HepG2 (cell line): ENCODE measurements around the gene ACSL3. TPM values are rescaled to one million over a fixed set of nuclear protein-coding genes. Genes with fewer than 3 reads are reported as not detected.

Source experiments
- ATAC-seq: fragments of 200-7000 bp; cut with Tn5 transposase; 3 replicates; pipeline ENCODE4 v1.9.1; 2020; ENCODE audit warnings: mild to moderate bottlenecking, moderate library complexity
- BruUV-seq: library from RNA; stranded (reverse); fragments of 400-500 nt; replicated peaks from 2 replicates; lab custom pipeline; 2021; lab: Mats Ljungman, UMichigan
- CTCF ChIA-PET: fragments of 300-600 bp; formaldehyde crosslinking; extraction: SDS; loops from one replicate; lab custom pipeline; 2021; ENCODE audit warnings: low total read pairs, inconsistent platforms, low intra/inter-chr PET ratio; lab: Yijun Ruan, JAX
- POLR2A ChIA-PET: fragments of 350-600 bp; sonication (Branson Sonifier 250); formaldehyde crosslinking; loops from one replicate; lab custom pipeline; 2020; ENCODE audit warnings: antibody characterized with exemption, inconsistent platforms; lab: Yijun Ruan, JAX
- DNase-seq: peaks from one replicate; pipeline ENCODE4 v3.0.0-alpha.2; 2015; ENCODE audit warnings: low spot score
- FAIRE-seq: peaks from 3 replicates; lab custom pipeline; 2011; peaks lifted over from hg19 to GRCh38; lab: Jason Lieb, UNC
- H2AFZ ChIP-seq: one replicate; pipeline ENCODE4 v1.6.1; 2011; ENCODE audit warnings: low read length, inconsistent platforms
- H3K27ac ChIP-seq: fragments of 300-600 bp; 3 replicates; pipeline ENCODE4 v1.8.0; 2011; ENCODE audit warnings: mixed run types, mild to moderate bottlenecking, mixed read lengths, low read length, inconsistent platforms; ENCODE audit not compliant: insufficient read depth; ENCODE audit errors: extremely low read length
- H3K27me3 ChIP-seq, 2 experiments: fragments of 200-600 bp in 1 of 2; 2 replicates in 1 of 2; 3 replicates in 1 of 2; pipeline versions ENCODE4 v1.6.0 to v1.8.0; 2011; ENCODE audit warnings: low read length in 2 of 2, mild to moderate bottlenecking in 2 of 2, moderate library complexity in 2 of 2, inconsistent platforms in 1 of 2; ENCODE audit not compliant: insufficient read depth in 2 of 2, control insufficient read depth in 1 of 2
- H3K36me3 ChIP-seq, 2 experiments: fragments of 200-600 bp in 1 of 2; replicated peaks in 1 of 2; 2 replicates in 1 of 2; 3 replicates in 1 of 2; pipeline versions ENCODE4 v1.5.1 to v1.8.0; 2011; ENCODE audit warnings: low read length in 2 of 2, inconsistent platforms in 1 of 2; ENCODE audit not compliant: insufficient read depth in 2 of 2, control insufficient read depth in 1 of 2
- H3K4me1 ChIP-seq: 2 replicates; pipeline ENCODE4 v1.5.1; 2012; ENCODE audit warnings: low read length, inconsistent platforms; ENCODE audit not compliant: insufficient read depth
- H3K4me2 ChIP-seq: 2 replicates; pipeline ENCODE4 v1.6.0; 2011; ENCODE audit warnings: low read depth, low read length, inconsistent platforms
- H3K4me3 ChIP-seq, 3 experiments: fragments of 200-600 bp in 1 of 3; sonication (generic), shearing (Covaris generic) in 1 of 3; replicated peaks in 1 of 3; 2 replicates each; pipeline ENCODE4 v1.5.1; 2011 to 2016; ENCODE audit warnings: low read length in 3 of 3, inconsistent platforms in 2 of 3, low read depth in 2 of 3, mild to moderate bottlenecking in 2 of 3, control low read depth in 1 of 3, mixed read lengths in 1 of 3; ENCODE audit not compliant: insufficient read depth in 1 of 3
- H3K79me2 ChIP-seq: one replicate; pipeline ENCODE4 v1.6.1; 2011; ENCODE audit warnings: low read length, inconsistent platforms; ENCODE audit not compliant: insufficient read depth
- H3K9ac ChIP-seq: 2 replicates; pipeline ENCODE4 v1.6.0; 2011; ENCODE audit warnings: mild to moderate bottlenecking, low read depth, low read length, inconsistent platforms; ENCODE audit not compliant: insufficient read depth
- H3K9me3 ChIP-seq: 2 replicates; pipeline ENCODE4 v1.5.1; 2012; ENCODE audit warnings: mild to moderate bottlenecking, low read length
- H4K20me1 ChIP-seq: 2 replicates; pipeline ENCODE4 v1.6.0; 2011; ENCODE audit warnings: inconsistent platforms, mild to moderate bottlenecking, low read length, moderate library complexity; ENCODE audit not compliant: insufficient read depth
- ARNTL ChIP-seq: sonication (generic); formaldehyde crosslinking; IDR thresholded peaks from 2 replicates; pipeline ENCODE4 v1.4.0; 2020; ENCODE audit warnings: mild to moderate bottlenecking, missing genetic modification reagents
- ATRX ChIP-seq: sonication (generic); formaldehyde crosslinking; IDR thresholded peaks from 2 replicates; pipeline ENCODE4 v1.4.0; 2020; ENCODE audit warnings: missing genetic modification reagents, borderline replicate concordance
- GATAD1 ChIP-seq: IDR thresholded peaks from 2 replicates; pipeline ENCODE4 v1.6.1; 2016; ENCODE audit warnings: missing genetic modification reagents, missing compliant biosample characterization
- KDM1A ChIP-seq: IDR thresholded peaks from 2 replicates; pipeline ENCODE4 v1.6.1; 2016; ENCODE audit warnings: missing compliant biosample characterization
- MIXL1 ChIP-seq: IDR thresholded peaks from 2 replicates; pipeline ENCODE4 v1.6.1; 2016
- NCOA5 ChIP-seq: sonication (generic); formaldehyde crosslinking; IDR thresholded peaks from 2 replicates; pipeline ENCODE4 v1.4.0; 2020; ENCODE audit warnings: missing genetic modification reagents
- NFE2L1 ChIP-seq: sonication (generic); formaldehyde crosslinking; IDR thresholded peaks from 2 replicates; pipeline ENCODE4 v1.4.0; 2020; ENCODE audit warnings: missing genetic modification reagents, mild to moderate bottlenecking, borderline replicate concordance
- ZNF432 ChIP-seq: sonication (generic); formaldehyde crosslinking; IDR thresholded peaks from 2 replicates; pipeline ENCODE4 v1.5.0; 2020; ENCODE audit warnings: missing genetic modification reagents, mild to moderate bottlenecking, borderline replicate concordance
- ZNF543 ChIP-seq: sonication (generic); formaldehyde crosslinking; IDR thresholded peaks from 2 replicates; pipeline ENCODE4 v1.4.0; 2020; ENCODE audit warnings: mild to moderate bottlenecking, missing genetic modification reagents
- ZNF616 ChIP-seq: sonication (generic); formaldehyde crosslinking; IDR thresholded peaks from 2 replicates; pipeline ENCODE4 v1.5.0; 2020; ENCODE audit warnings: low read depth, mild to moderate bottlenecking, missing genetic modification reagents
- ZNF775 ChIP-seq: sonication (generic); formaldehyde crosslinking; IDR thresholded peaks from 2 replicates; pipeline ENCODE4 v1.4.0; 2020; ENCODE audit warnings: missing genetic modification reagents, mild to moderate bottlenecking, moderate library complexity, borderline replicate concordance
- WGBS: methylation state at CpG from one replicate; pipeline ENCODE4 v1.1.6; 2017; ENCODE audit warnings: low lambda C conversion rate; 5-methylcytosine and 5-hydroxymethylcytosine counted together
- in situ Hi-C: cut with HindIII; loops from 2 replicates; pipeline ENCODE4 v1.10.0; 2017; ENCODE audit warnings: low pct_unique_long_range_greater_than_20kb; ENCODE audit not compliant: extremely low pct_ligation_motif_present
- intact Hi-C: fragments of 100-400 bp; cut with micrococcal nuclease; formaldehyde crosslinking; loops from one replicate; pipeline ENCODE4 v1.10.0; 2022; ENCODE audit not compliant: unreplicated experiment
- polyA plus RNA-seq, 8 experiments: library from polyadenylated mRNA; depleted of rRNA in 3 of 8; stranded (reverse) in 7 of 8; unstranded in 1 of 8; fragments of >200 nt; fragmentation: Illumina TruSeq in 4 of 8; extraction: Trizol in 4 of 8; gene quantifications; 2 replicates each; pipeline versions ENCODE4 v1.2.1 to v1.2.3, GENCODE V29; 2011 to 2016; ENCODE audit warnings: low read depth in 4 of 8, missing spikeins in 1 of 8, mixed read lengths in 1 of 8; ENCODE audit not compliant: insufficient read depth in 1 of 8
- total RNA-seq, 5 experiments: library from RNA; depleted of rRNA; stranded (reverse); fragments of >200 nt; fragmentation: Illumina TruSeq; extraction: Trizol; gene quantifications; 2 replicates each; pipeline ENCODE4 v1.2.3, GENCODE V29; 2016; ENCODE audit warnings: low read depth in 1 of 5
- TF ChIP-seq, protein P1 (sequence below): sonication (generic); formaldehyde crosslinking; IDR thresholded peaks from 2 replicates; pipeline ENCODE4 v1.8.1; 2022; ENCODE audit warnings: mild to moderate bottlenecking, missing genetic modification reagents
- TF ChIP-seq, protein P2 (sequence below): sonication (generic); formaldehyde crosslinking; IDR thresholded peaks from 2 replicates; pipeline ENCODE4 v1.5.0; 2020; ENCODE audit warnings: missing genetic modification reagents, mild to moderate bottlenecking, borderline replicate concordance
- TF ChIP-seq, protein P3 (sequence below): sonication (generic); formaldehyde crosslinking; IDR thresholded peaks from 2 replicates; pipeline ENCODE4 v1.5.0; 2020; ENCODE audit warnings: missing genetic modification reagents
- TF ChIP-seq, protein P4 (sequence below): sonication (generic); formaldehyde crosslinking; IDR thresholded peaks from one replicate; pipeline ENCODE4 v1.5.1; 2020; ENCODE audit warnings: mild to moderate bottlenecking, missing genetic modification reagents; ENCODE audit errors: not compliant biosample characterization

Gene ACSL3
- total and polyA plus RNA-seq, 2 of the 13 experiments (the other 11 are each of a cell fraction or from before 2014, with no cell fraction given): 305 to 365 TPM

DNA sequence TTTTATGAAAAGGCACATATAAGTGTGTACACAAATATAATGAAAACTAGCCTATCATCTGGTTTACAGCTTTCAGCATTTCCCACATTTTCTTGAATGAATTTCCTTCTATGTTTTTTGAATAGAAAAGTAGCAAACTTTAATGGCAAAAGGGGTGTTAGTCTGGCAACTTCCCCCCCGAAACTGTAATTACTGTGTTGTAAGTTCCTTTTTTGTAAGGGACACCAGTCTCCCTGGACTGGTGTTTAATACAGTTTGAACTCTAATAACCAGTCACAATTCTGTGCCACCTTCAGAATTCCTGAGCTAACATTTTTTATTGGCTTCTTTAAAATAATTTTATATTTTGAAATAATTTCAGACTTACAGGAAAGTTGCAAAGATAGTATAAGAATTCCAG lies 94.2 kb downstream of the ACSL3 start:
- no TSS peak for BruUV-seq
- Histone ChIP-seq H2AFZ (no peak overlapping the region), H4K20me1 (no peaks in the 10 kb centered on the region), H3K27ac (no peak overlapping the region), H3K79me2 (no peaks in the 10 kb centered on the region), H3K9me3 (no peaks in the 10 kb centered on the region), H3K9ac (no peak overlapping the region), H3K4me2 (no peak overlapping the region), H3K4me3 (no peak overlapping the region), H3K36me3 (no peaks in the 10 kb centered on the region), H3K4me1 (peaks cover 11% of the 10 kb centered on the region; the same call in 1 of the 2 replicates), H3K27me3 (no peaks in the 10 kb centered on the region)
- DNase-seq: no peak
- ChIA-PET CTCF (interaction anchor here (1.5 kb wide), 1 partner anchor 264 kb away, joined by 3 read pairs; no protein-coding TSS in a partner anchor), POLR2A (no interaction called here)
- WGBS: 29% methylated on average over 1 of the region's 1 CpG
- no peak for FAIRE-seq
- in situ Hi-C loops (loop anchor here (25.0 kb wide), 1 partner anchor 832 kb away; no protein-coding TSS in a partner anchor), intact Hi-C loops (no loop called here)
- ATAC-seq: no peak
- TF ChIP-seq, protein P1, sequence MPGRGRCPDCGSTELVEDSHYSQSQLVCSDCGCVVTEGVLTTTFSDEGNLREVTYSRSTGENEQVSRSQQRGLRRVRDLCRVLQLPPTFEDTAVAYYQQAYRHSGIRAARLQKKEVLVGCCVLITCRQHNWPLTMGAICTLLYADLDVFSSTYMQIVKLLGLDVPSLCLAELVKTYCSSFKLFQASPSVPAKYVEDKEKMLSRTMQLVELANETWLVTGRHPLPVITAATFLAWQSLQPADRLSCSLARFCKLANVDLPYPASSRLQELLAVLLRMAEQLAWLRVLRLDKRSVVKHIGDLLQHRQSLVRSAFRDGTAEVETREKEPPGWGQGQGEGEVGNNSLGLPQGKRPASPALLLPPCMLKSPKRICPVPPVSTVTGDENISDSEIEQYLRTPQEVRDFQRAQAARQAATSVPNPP (CRISPR knock-in tag): no peak
- TF ChIP-seq, protein P2, sequence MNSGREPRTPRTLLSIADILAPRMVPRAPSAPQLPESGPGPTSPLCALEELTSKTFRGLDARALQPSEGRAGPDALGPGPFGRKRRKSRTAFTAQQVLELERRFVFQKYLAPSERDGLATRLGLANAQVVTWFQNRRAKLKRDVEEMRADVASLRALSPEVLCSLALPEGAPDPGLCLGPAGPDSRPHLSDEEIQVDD (CRISPR knock-in tag): no peak
- TF ChIP-seq MIXL1 (CRISPR knock-in tag) (no peak), KDM1A (CRISPR knock-in tag) (no peak), ATRX (CRISPR knock-in tag) (no peak), ZNF775 (CRISPR knock-in tag) (no peak), ZNF616 (CRISPR knock-in tag) (no peak), ARNTL (CRISPR knock-in tag) (no peak), ZNF432 (no peak), NFE2L1 (CRISPR knock-in tag) (no peak), GATAD1 (CRISPR knock-in tag) (no peak), NCOA5 (CRISPR knock-in tag) (no peak), ZNF543 (no peak)
- TF ChIP-seq, protein P3, sequence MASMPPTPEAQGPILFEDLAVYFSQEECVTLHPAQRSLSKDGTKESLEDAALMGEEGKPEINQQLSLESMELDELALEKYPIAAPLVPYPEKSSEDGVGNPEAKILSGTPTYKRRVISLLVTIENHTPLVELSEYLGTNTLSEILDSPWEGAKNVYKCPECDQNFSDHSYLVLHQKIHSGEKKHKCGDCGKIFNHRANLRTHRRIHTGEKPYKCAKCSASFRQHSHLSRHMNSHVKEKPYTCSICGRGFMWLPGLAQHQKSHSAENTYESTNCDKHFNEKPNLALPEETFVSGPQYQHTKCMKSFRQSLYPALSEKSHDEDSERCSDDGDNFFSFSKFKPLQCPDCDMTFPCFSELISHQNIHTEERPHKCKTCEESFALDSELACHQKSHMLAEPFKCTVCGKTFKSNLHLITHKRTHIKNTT: no peak
- TF ChIP-seq, protein P4, sequence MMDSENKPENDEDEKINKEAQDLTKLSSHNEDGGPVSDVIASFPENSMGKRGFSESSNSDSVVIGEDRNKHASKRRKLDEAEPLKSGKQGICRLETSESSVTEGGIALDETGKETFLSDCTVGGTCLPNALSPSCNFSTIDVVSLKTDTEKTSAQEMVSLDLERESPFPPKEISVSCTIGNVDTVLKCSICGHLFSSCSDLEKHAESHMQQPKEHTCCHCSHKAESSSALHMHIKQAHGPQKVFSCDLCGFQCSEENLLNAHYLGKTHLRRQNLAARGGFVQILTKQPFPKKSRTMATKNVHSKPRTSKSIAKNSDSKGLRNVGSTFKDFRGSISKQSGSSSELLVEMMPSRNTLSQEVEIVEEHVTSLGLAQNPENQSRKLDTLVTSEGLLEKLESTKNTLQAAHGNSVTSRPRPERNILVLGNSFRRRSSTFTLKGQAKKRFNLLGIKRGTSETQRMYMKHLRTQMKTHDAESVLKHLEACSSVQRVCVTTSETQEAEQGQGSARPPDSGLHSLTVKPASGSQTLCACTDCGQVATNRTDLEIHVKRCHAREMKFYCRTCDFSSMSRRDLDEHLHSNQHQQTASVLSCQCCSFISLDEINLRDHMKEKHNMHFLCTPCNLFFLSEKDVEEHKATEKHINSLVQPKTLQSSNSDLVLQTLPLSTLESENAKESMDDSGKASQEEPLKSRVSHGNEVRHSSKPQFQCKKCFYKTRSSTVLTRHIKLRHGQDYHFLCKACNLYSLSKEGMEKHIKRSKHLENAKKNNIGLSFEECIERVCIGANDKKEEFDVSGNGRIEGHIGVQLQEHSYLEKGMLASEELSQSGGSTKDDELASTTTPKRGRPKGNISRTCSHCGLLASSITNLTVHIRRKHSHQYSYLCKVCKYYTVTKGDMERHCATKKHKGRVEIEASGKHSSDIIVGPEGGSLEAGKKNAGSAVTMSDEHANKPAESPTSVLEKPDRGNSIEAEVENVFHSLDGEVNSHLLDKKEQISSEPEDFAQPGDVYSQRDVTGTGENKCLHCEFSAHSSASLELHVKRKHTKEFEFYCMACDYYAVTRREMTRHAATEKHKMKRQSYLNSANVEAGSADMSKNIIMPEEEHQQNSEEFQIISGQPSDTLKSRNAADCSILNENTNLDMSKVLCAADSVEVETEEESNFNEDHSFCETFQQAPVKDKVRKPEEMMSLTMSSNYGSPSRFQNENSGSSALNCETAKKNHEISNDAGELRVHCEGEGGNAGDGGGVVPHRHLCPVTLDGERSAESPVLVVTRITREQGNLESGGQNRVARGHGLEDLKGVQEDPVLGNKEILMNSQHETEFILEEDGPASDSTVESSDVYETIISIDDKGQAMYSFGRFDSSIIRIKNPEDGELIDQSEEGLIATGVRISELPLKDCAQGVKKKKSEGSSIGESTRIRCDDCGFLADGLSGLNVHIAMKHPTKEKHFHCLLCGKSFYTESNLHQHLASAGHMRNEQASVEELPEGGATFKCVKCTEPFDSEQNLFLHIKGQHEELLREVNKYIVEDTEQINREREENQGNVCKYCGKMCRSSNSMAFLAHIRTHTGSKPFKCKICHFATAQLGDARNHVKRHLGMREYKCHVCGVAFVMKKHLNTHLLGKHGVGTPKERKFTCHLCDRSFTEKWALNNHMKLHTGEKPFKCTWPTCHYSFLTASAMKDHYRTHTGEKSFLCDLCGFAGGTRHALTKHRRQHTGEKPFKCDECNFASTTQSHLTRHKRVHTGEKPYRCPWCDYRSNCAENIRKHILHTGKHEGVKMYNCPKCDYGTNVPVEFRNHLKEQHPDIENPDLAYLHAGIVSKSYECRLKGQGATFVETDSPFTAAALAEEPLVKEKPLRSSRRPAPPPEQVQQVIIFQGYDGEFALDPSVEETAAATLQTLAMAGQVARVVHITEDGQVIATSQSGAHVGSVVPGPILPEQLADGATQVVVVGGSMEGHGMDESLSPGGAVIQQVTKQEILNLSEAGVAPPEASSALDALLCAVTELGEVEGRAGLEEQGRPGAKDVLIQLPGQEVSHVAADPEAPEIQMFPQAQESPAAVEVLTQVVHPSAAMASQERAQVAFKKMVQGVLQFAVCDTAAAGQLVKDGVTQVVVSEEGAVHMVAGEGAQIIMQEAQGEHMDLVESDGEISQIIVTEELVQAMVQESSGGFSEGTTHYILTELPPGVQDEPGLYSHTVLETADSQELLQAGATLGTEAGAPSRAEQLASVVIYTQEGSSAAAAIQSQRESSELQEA: no peak
